Measurements from ENCODE around the gene CAPZA2. TPM values are rescaled to one million over a fixed set of nuclear protein-coding genes. Genes with fewer than 3 reads are reported as not detected.
A peak's percentile ranks its signal among the peaks of the same experiment; 100 is the strongest.

CAPZA2 gene
- total and polyA plus RNA-seq, 9 of the 15 experiments (the other 6 are each of a cell fraction or from before 2014, with no cell fraction given), result 67.0 to 524 (median 176) TPM

- TF ChIP-seq ZBTB12 (CRISPR knock-in tag; IDR thresholded peaks at IDR 0.05), result no peak
- TF ChIP-seq CTBP1 (IDR thresholded peaks at IDR 0.05; ENCODE audit: borderline replicate concordance), result peak; percentile 59; the same call in 1 of the 2 replicates
- no peak for TF ChIP-seq ZNF143 (CRISPR knock-in tag; IDR thresholded peaks at IDR 0.05)
- no peak for TF ChIP-seq ZBTB7A (IDR thresholded peaks at IDR 0.05; ENCODE audit: borderline replicate concordance, control insufficient read depth, low read depth, low read length)
- TF ChIP-seq GABPA (tag; conservative IDR thresholded peaks at IDR 0.05; ENCODE audit: low read depth), result no peak; the same call in 1 of the 2 replicates
- no peak for TF ChIP-seq PCBP2 (IDR thresholded peaks at IDR 0.05; ENCODE audit: low read depth, low read length, poor library complexity, severe bottlenecking)
- no peak for TF ChIP-seq PATZ1 (CRISPR knock-in tag; IDR thresholded peaks at IDR 0.05; ENCODE audit: borderline replicate concordance)
- TF ChIP-seq TCF15 (CRISPR knock-in tag; IDR thresholded peaks at IDR 0.05), result no peak
- no peak for TF ChIP-seq ZNF57 (CRISPR knock-in tag; IDR thresholded peaks at IDR 0.05)
- TF ChIP-seq E4F1 (CRISPR knock-in tag; IDR thresholded peaks at IDR 0.05; ENCODE audit: borderline replicate concordance), result no peak
- peak; percentile 97; the same call in 1 of the 2 replicates for TF ChIP-seq PHF21A (IDR thresholded peaks at IDR 0.05; ENCODE audit: borderline replicate concordance, low read depth)
- TF ChIP-seq HDAC6 (IDR thresholded peaks at IDR 0.05; ENCODE audit: low read depth, low read length), result no peak
- no peak for TF ChIP-seq ZNF561 (CRISPR knock-in tag; conservative IDR thresholded peaks at IDR 0.05)
- peak in 1 of 2 experiments; percentile 52; a peak in 1 of 4 replicates for TF ChIP-seq MLLT1 (IDR thresholded peaks at IDR 0.05)
- TF ChIP-seq ERF (CRISPR knock-in tag; IDR thresholded peaks at IDR 0.05), result no peak
- TF ChIP-seq HSF4 (CRISPR knock-in tag; IDR thresholded peaks at IDR 0.05; ENCODE audit: borderline replicate concordance), result no peak
- no peak for TF ChIP-seq CHD4 (IDR thresholded peaks at IDR 0.05; ENCODE audit: insufficient read depth, insufficient replicate concordance, low read depth, low read length, poor library complexity, severe bottlenecking)
Observed at GRCh38 chr7:116952635-116953371, 90.4 kb downstream of the CAPZA2 start (continued).

Measured in K562 (cell line).